ENCODE measurements around the gene CDPF1.

DNA sequence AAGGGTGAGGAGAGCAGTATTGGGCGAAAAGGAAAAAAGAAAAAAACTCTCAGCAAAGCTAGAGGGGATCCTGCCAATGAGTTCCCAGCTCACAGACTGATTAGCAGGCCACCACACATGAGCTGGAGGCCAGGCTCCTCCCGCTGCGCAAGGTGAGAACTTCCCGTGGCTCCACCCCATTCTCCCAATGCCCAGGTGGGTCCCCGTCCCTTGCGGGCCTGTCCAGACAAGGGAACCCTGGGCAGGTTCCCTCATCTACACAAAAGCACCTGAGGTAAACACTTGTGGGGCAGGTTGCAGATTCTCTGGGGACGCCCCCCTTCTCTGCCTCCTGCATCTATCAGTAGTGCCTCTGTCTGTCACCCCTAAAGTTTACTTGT, 46.5 kb downstream of the CDPF1 start:
- TF ChIP-seq, protein P1, sequence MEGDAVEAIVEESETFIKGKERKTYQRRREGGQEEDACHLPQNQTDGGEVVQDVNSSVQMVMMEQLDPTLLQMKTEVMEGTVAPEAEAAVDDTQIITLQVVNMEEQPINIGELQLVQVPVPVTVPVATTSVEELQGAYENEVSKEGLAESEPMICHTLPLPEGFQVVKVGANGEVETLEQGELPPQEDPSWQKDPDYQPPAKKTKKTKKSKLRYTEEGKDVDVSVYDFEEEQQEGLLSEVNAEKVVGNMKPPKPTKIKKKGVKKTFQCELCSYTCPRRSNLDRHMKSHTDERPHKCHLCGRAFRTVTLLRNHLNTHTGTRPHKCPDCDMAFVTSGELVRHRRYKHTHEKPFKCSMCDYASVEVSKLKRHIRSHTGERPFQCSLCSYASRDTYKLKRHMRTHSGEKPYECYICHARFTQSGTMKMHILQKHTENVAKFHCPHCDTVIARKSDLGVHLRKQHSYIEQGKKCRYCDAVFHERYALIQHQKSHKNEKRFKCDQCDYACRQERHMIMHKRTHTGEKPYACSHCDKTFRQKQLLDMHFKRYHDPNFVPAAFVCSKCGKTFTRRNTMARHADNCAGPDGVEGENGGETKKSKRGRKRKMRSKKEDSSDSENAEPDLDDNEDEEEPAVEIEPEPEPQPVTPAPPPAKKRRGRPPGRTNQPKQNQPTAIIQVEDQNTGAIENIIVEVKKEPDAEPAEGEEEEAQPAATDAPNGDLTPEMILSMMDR (IDR thresholded peaks at IDR 0.05; ENCODE audit: extremely low read depth in 1 of 2, insufficient read depth in 1 of 2, low read depth in 1 of 2, low read length in 2 of 2) = no peak
- TF ChIP-seq POLR2A (IDR thresholded peaks at IDR 0.05; ENCODE audit: low read depth, low read length) = no peak
- no peak for TF ChIP-seq EZH2 (IDR thresholded peaks at IDR 0.05; ENCODE audit: borderline replicate concordance, low read depth, low read length, severe bottlenecking)
- TF ChIP-seq, protein P2, sequence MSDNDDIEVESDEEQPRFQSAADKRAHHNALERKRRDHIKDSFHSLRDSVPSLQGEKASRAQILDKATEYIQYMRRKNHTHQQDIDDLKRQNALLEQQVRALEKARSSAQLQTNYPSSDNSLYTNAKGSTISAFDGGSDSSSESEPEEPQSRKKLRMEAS (IDR thresholded peaks at IDR 0.05; ENCODE audit: insufficient read depth, insufficient read length) = no peak
- TF ChIP-seq JUN (IDR thresholded peaks at IDR 0.05; ENCODE audit: borderline replicate concordance, insufficient read depth, insufficient read length, low read depth) = no peak
- no peak for TF ChIP-seq POLR2AphosphoS5 (IDR thresholded peaks at IDR 0.05; ENCODE audit: insufficient read depth, low read depth, low read length)
- TF ChIP-seq FOS (IDR thresholded peaks at IDR 0.05; ENCODE audit: borderline replicate concordance, insufficient read depth, low read length) = no peak
- no peak for TF ChIP-seq GATA2 (IDR thresholded peaks at IDR 0.05; ENCODE audit: insufficient read depth, insufficient read length, low read depth, low read length)

Data from endothelial cell of umbilical vein (primary cell).